Neural cell (in vitro differentiated cells): Measurements from ENCODE around the gene PYGM.

Experiments
- EP300 ChIP-seq: fragments of 450-650 bp; conservative IDR thresholded peaks from 2 replicates; pipeline ENCODE4 v1.6.1; 2014; ENCODE audit warnings: antibody characterized with exemption, mild to moderate bottlenecking, moderate library complexity; ENCODE audit not compliant: poor library complexity, severe bottlenecking
- EZH2 ChIP-seq: fragments of 200-600, 300-800 bp; shearing (Covaris generic), sonication (generic); IDR thresholded peaks from 2 replicates; pipeline ENCODE4 v1.6.1; 2014; ENCODE audit warnings: antibody characterized with exemption, low read length, borderline replicate concordance, mild to moderate bottlenecking; ENCODE audit not compliant: insufficient read depth, poor library complexity, severe bottlenecking
- POLR2AphosphoS5 ChIP-seq: IDR thresholded peaks from 2 replicates; pipeline ENCODE4 v1.6.1; 2012
- TF ChIP-seq, protein P1 (sequence below): IDR thresholded peaks from 2 replicates; pipeline ENCODE4 v1.6.1; 2012; ENCODE audit warnings: borderline replicate concordance
- TF ChIP-seq, protein P2 (sequence below): fragments of 450-650 bp; IDR thresholded peaks from 2 replicates; pipeline ENCODE4 v1.5.1; 2014; ENCODE audit warnings: antibody characterized with exemption, mild to moderate bottlenecking, moderate library complexity; ENCODE audit not compliant: poor library complexity, severe bottlenecking

DNA sequence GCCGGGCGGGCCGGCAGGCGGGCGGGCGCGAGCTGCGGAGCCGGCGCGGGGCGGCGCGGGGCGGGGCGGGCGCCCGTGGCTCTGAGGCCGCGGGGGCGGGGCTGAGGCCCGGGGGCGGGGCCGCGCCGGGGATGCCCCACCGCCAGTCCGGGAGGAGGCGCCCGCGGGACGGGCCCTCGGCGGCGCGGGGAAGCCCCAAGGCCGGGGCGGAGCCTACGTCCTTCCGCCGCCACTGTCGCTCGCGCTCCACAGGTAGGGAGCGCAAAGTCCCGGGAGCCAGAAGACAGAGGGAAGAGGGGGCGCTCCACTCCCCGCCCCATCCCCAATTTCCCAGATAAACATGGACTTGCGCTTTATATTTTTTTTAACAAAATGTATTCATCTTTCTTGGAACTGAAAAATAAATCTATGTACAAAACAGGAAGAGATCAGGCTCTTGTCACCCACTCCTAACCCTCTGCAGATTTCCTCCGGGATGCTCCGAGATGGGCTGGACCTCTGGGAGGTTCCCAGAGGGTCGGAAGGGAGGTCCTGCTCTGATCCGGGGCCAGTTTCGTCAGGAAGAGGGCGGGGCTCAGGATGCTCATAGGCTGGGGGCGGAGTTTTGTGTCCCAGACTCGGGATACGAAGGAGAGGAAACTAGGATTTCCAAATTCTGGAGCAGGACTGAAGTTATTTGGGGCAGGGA lies 43.5 kb upstream of the PYGM start, which contains the start of gene MAP4K2:
- TF ChIP-seq POLR2AphosphoS5: no peak
- TF ChIP-seq, protein P1, sequence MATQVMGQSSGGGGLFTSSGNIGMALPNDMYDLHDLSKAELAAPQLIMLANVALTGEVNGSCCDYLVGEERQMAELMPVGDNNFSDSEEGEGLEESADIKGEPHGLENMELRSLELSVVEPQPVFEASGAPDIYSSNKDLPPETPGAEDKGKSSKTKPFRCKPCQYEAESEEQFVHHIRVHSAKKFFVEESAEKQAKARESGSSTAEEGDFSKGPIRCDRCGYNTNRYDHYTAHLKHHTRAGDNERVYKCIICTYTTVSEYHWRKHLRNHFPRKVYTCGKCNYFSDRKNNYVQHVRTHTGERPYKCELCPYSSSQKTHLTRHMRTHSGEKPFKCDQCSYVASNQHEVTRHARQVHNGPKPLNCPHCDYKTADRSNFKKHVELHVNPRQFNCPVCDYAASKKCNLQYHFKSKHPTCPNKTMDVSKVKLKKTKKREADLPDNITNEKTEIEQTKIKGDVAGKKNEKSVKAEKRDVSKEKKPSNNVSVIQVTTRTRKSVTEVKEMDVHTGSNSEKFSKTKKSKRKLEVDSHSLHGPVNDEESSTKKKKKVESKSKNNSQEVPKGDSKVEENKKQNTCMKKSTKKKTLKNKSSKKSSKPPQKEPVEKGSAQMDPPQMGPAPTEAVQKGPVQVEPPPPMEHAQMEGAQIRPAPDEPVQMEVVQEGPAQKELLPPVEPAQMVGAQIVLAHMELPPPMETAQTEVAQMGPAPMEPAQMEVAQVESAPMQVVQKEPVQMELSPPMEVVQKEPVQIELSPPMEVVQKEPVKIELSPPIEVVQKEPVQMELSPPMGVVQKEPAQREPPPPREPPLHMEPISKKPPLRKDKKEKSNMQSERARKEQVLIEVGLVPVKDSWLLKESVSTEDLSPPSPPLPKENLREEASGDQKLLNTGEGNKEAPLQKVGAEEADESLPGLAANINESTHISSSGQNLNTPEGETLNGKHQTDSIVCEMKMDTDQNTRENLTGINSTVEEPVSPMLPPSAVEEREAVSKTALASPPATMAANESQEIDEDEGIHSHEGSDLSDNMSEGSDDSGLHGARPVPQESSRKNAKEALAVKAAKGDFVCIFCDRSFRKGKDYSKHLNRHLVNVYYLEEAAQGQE: no peak
- TF ChIP-seq, protein P2, sequence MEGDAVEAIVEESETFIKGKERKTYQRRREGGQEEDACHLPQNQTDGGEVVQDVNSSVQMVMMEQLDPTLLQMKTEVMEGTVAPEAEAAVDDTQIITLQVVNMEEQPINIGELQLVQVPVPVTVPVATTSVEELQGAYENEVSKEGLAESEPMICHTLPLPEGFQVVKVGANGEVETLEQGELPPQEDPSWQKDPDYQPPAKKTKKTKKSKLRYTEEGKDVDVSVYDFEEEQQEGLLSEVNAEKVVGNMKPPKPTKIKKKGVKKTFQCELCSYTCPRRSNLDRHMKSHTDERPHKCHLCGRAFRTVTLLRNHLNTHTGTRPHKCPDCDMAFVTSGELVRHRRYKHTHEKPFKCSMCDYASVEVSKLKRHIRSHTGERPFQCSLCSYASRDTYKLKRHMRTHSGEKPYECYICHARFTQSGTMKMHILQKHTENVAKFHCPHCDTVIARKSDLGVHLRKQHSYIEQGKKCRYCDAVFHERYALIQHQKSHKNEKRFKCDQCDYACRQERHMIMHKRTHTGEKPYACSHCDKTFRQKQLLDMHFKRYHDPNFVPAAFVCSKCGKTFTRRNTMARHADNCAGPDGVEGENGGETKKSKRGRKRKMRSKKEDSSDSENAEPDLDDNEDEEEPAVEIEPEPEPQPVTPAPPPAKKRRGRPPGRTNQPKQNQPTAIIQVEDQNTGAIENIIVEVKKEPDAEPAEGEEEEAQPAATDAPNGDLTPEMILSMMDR: peak; percentile 49
- no peak for TF ChIP-seq EP300
- no peak for TF ChIP-seq EZH2
